Calu3 (cell line): ENCODE results near the gene TIE1. TPM values are rescaled to one million over a fixed set of nuclear protein-coding genes. Genes with fewer than 3 reads are reported as not detected.

Experiments used
- BruUV-seq: library from RNA; stranded (reverse); fragments of 400-500 nt; replicated peaks from 2 replicates; lab custom pipeline; 2021; lab: Mats Ljungman, UMichigan
- CTCF ChIA-PET: fragments of 300-600 bp; sonication (Branson Sonifier 250); formaldehyde crosslinking; loops from one replicate; lab custom pipeline; 2022; ENCODE audit warnings: antibody characterized with exemption; lab: Charles Lee
- DNase-seq: peaks from one replicate; pipeline ENCODE4 v3.0.0; 2022
- H3K27ac Mint-ChIP-seq: one replicate; pipeline ENCODE4 v1.8.0; 2022; ENCODE audit warnings: mixed read lengths; ENCODE audit not compliant: unreplicated experiment
- H3K27me3 Mint-ChIP-seq: one replicate; pipeline ENCODE4 v1.8.0; 2022; ENCODE audit warnings: mixed read lengths; ENCODE audit not compliant: unreplicated experiment
- H3K36me3 Mint-ChIP-seq: one replicate; pipeline ENCODE4 v1.8.0; 2022; ENCODE audit warnings: mild to moderate bottlenecking, moderate library complexity, mixed read lengths; ENCODE audit not compliant: insufficient read depth, unreplicated experiment
- H3K4me1 Mint-ChIP-seq: one replicate; pipeline ENCODE4 v1.8.0; 2022; ENCODE audit warnings: mild to moderate bottlenecking, low read depth, mixed read lengths; ENCODE audit not compliant: unreplicated experiment
- H3K4me3 Mint-ChIP-seq: one replicate; pipeline ENCODE4 v1.8.0; 2022; ENCODE audit warnings: mild to moderate bottlenecking, low read depth, moderate library complexity, mixed read lengths; ENCODE audit not compliant: unreplicated experiment
- H3K9me3 Mint-ChIP-seq: one replicate; pipeline ENCODE4 v1.8.0; 2022; ENCODE audit warnings: low read depth, mixed read lengths; ENCODE audit not compliant: unreplicated experiment
- CTCF ChIP-seq: fragments of 200-600 bp; IDR thresholded peaks from one replicate; pipeline ENCODE4 v1.8.0; 2022; ENCODE audit warnings: antibody characterized with exemption; ENCODE audit not compliant: unreplicated experiment
- intact Hi-C: fragments of 100-400 bp; cut with micrococcal nuclease; formaldehyde crosslinking; loops from one replicate; pipeline ENCODE4 v1.10.0; 2022; ENCODE audit not compliant: unreplicated experiment
- total RNA-seq: library from RNA; stranded (reverse); gene quantifications from 2 replicates; pipeline ENCODE4 v1.2.3, GENCODE V29; 2022

Gene TIE1
- total RNA-seq, 1 experiment from 2014 or later, result not detected

GRCh38 chr1:43312212-43312623, 11.4 kb downstream of the TIE1 start:
- CTCF ChIA-PET, result interaction anchor here (0.7 kb wide), 1 partner anchor 363 kb away, joined by 3 read pairs; no protein-coding TSS in a partner anchor
- Mint-ChIP-seq H3K4me1 (no peaks in the 10 kb centered on the region), H3K27me3 (peaks cover 37% of the 10 kb centered on the region), H3K27ac (no peak overlapping the region), H3K9me3 (no peaks in the 10 kb centered on the region), H3K4me3 (no peak overlapping the region), H3K36me3 (peaks cover 5% of the 10 kb centered on the region)
- no peak for DNase-seq
- BruUV-seq, result no TSS peak
- TF ChIP-seq CTCF, result no peak
- intact Hi-C loops, result no loop called here

GRCh38 chr1:43312663-43313515, 12.1 kb downstream of the TIE1 start:
- CTCF ChIA-PET, result no interaction called here
- DNase-seq, result no peak
- Mint-ChIP-seq H3K4me1 (no peaks in the 10 kb centered on the region), H3K36me3 (peaks cover 5% of the 10 kb centered on the region), H3K4me3 (no peak overlapping the region), H3K27ac (no peak overlapping the region), H3K27me3 (peaks cover 38% of the 10 kb centered on the region), H3K9me3 (no peaks in the 10 kb centered on the region)
- intact Hi-C loops, result no loop called here
- BruUV-seq, result no TSS peak
- TF ChIP-seq CTCF, result no peak

GRCh38 chr1:43313771-43314170, 13.0 kb downstream of the TIE1 start:
- Mint-ChIP-seq H3K27me3 (peaks cover 34% of the 10 kb centered on the region), H3K4me1 (no peaks in the 10 kb centered on the region), H3K4me3 (no peak overlapping the region), H3K9me3 (no peaks in the 10 kb centered on the region), H3K27ac (no peak overlapping the region), H3K36me3 (peaks cover 5% of the 10 kb centered on the region)
- DNase-seq, result no peak
- no peak for TF ChIP-seq CTCF
- no TSS peak for BruUV-seq
- CTCF ChIA-PET, result no interaction called here
- intact Hi-C loops, result no loop called here

- Mint-ChIP-seq H3K27ac (no peak overlapping the region), H3K4me3 (no peak overlapping the region), H3K36me3 (peaks cover 5% of the 10 kb centered on the region), H3K4me1 (no peaks in the 10 kb centered on the region), H3K9me3 (no peaks in the 10 kb centered on the region), H3K27me3 (peaks cover 34% of the 10 kb centered on the region)
- no peak for TF ChIP-seq CTCF
- DNase-seq, result no peak
- CTCF ChIA-PET, result no interaction called here
- BruUV-seq, result no TSS peak
- intact Hi-C loops, result no loop called here
Observed at GRCh38 chr1:43314233-43314632, 13.5 kb downstream of the TIE1 start.
